HEK293 (cell line): ENCODE measurements around the gene VKORC1L1.
A peak's percentile ranks its signal among the peaks of the same experiment; 100 is the strongest.
"Not testable (repeated sequence)": the region's sequence is repeated elsewhere in the genome, so short reads cannot be mapped to it uniquely, and the experiment has no call there.

Experiments
- CTCF ChIA-PET: fragments of 350-600 bp; formaldehyde crosslinking; extraction: SDS; loops from one replicate; lab custom pipeline; 2021; ENCODE audit warnings: antibody characterized with exemption; lab: Yijun Ruan, JAX
- POLR2A ChIA-PET: fragments of 300-600 bp; formaldehyde crosslinking; extraction: SDS; loops from one replicate; lab custom pipeline; 2020; ENCODE audit warnings: antibody characterized with exemption, inconsistent platforms; lab: Yijun Ruan, JAX
- H3K27ac ChIP-seq: fragments of 200-500 bp; sonication (Bioruptor generic); 2 replicates; pipeline ENCODE4 v1.5.1; 2014; ENCODE audit warnings: low read depth, low read length, control low read depth, inconsistent platforms; ENCODE audit errors: extremely low read depth
- H3K36me3 ChIP-seq, 2 experiments: fragments of 200-500 bp in 1 of 2; sonication (Bioruptor generic) in 1 of 2; 1 replicate in 1 of 2; 2 replicates in 1 of 2; pipeline ENCODE4 v1.5.1; 2014 to 2017; ENCODE audit warnings: inconsistent platforms in 2 of 2, low read length in 2 of 2; ENCODE audit not compliant: control insufficient read depth in 2 of 2, insufficient read depth in 1 of 2
- H3K4me1 ChIP-seq: fragments of 200-500 bp; sonication (Bioruptor generic); 2 replicates; pipeline ENCODE4 v1.5.1; 2014; ENCODE audit warnings: mild to moderate bottlenecking, low read length, inconsistent platforms; ENCODE audit not compliant: control insufficient read depth, insufficient read depth
- H3K4me3 ChIP-seq: 2 replicates; pipeline ENCODE4 v1.5.1; 2011; ENCODE audit warnings: low read depth, mild to moderate bottlenecking, control low read depth, low read length, moderate library complexity
- H3K9me3 ChIP-seq: fragments of 200-500 bp; sonication (Bioruptor generic); 2 replicates; pipeline ENCODE4 v1.5.1; 2014; ENCODE audit warnings: low read depth, low read length, inconsistent platforms; ENCODE audit not compliant: control insufficient read depth, insufficient read depth
- EGR2 ChIP-seq: fragments of 450-650 bp; formaldehyde crosslinking; IDR thresholded peaks from 2 replicates; pipeline ENCODE4 v1.5.1; 2016; ENCODE audit warnings: low read depth, missing biosample characterization, missing genetic modification characterization
- ELK4 ChIP-seq: IDR thresholded peaks from 2 replicates; pipeline ENCODE4 v1.6.1; 2011; ENCODE audit warnings: mild to moderate bottlenecking, low read depth, low read length, borderline replicate concordance
- GLI4 ChIP-seq: fragments of 450-650 bp; formaldehyde crosslinking; IDR thresholded peaks from 2 replicates; pipeline ENCODE4 v1.5.1; 2016; ENCODE audit warnings: missing biosample characterization, missing genetic modification characterization
- SCRT2 ChIP-seq: fragments of 450-650 bp; formaldehyde crosslinking; IDR thresholded peaks from 2 replicates; pipeline ENCODE4 v1.5.1; 2016; ENCODE audit warnings: missing biosample characterization, missing genetic modification characterization
- TCF7L2 ChIP-seq: IDR thresholded peaks from 2 replicates; pipeline ENCODE4 v1.6.1; 2011; ENCODE audit warnings: low read depth, mild to moderate bottlenecking, inconsistent platforms, low read length, moderate library complexity, borderline replicate concordance
- ZFHX2 ChIP-seq: fragments of 450-650 bp; formaldehyde crosslinking; conservative IDR thresholded peaks from 2 replicates; pipeline ENCODE4 v1.5.1; 2016; ENCODE audit warnings: missing biosample characterization, missing genetic modification characterization
- ZNF121 ChIP-seq: fragments of 450-650 bp; formaldehyde crosslinking; IDR thresholded peaks from 2 replicates; pipeline ENCODE4 v1.5.1; 2016; ENCODE audit warnings: missing biosample characterization, missing genetic modification characterization
- ZNF23 ChIP-seq: fragments of 450-650 bp; formaldehyde crosslinking; IDR thresholded peaks from 2 replicates; pipeline ENCODE4 v1.5.1; 2016; ENCODE audit warnings: missing biosample characterization, missing genetic modification characterization, borderline replicate concordance
- ZNF239 ChIP-seq: fragments of 450-650 bp; formaldehyde crosslinking; IDR thresholded peaks from 2 replicates; pipeline ENCODE4 v1.5.1; 2016; ENCODE audit warnings: missing biosample characterization, missing genetic modification characterization
- ZNF37A ChIP-seq: fragments of 450-650 bp; IDR thresholded peaks from 2 replicates; pipeline ENCODE4 v1.5.1; 2018; ENCODE audit warnings: missing biosample characterization, missing genetic modification characterization
- ZNF558 ChIP-seq: fragments of 450-650 bp; formaldehyde crosslinking; IDR thresholded peaks from 2 replicates; pipeline ENCODE4 v1.5.1; 2016; ENCODE audit warnings: missing biosample characterization, missing genetic modification characterization
- ZNF629 ChIP-seq: fragments of 450-650 bp; formaldehyde crosslinking; IDR thresholded peaks from 2 replicates; pipeline ENCODE4 v1.5.1; 2017; ENCODE audit warnings: missing biosample characterization, missing genetic modification characterization
- ZNF645 ChIP-seq: fragments of 450-650 bp; formaldehyde crosslinking; IDR thresholded peaks from 2 replicates; pipeline ENCODE4; 2016; ENCODE audit warnings: missing biosample characterization, missing genetic modification characterization
- ZNF701 ChIP-seq: fragments of 450-650 bp; formaldehyde crosslinking; IDR thresholded peaks from 2 replicates; pipeline ENCODE4 v1.5.1; 2016; ENCODE audit warnings: missing biosample characterization, missing genetic modification characterization
- ZNF776 ChIP-seq: fragments of 450-650 bp; formaldehyde crosslinking; IDR thresholded peaks from 2 replicates; pipeline ENCODE4 v1.5.0; 2017; ENCODE audit warnings: missing biosample characterization, missing genetic modification characterization, borderline replicate concordance
- ZNF785 ChIP-seq: fragments of 450-650 bp; formaldehyde crosslinking; IDR thresholded peaks from 2 replicates; pipeline ENCODE4 v1.5.1; 2016; ENCODE audit warnings: missing biosample characterization, missing genetic modification characterization
- ZSCAN16 ChIP-seq: fragments of 450-650 bp; formaldehyde crosslinking; IDR thresholded peaks from 2 replicates; pipeline ENCODE4 v1.5.1; 2016; ENCODE audit warnings: missing biosample characterization, missing genetic modification characterization

The VKORC1L1 gene

GRCh38 chr7:65962033-65962432, 89.2 kb downstream of the VKORC1L1 start (continued):
- TF ChIP-seq ZNF645: no peak
- TF ChIP-seq ELK4: no peak
- TF ChIP-seq ZNF239 (tag by site-specific recombination): no peak

GRCh38 chr7:65964671-65965070, 91.8 kb downstream of the VKORC1L1 start:
- H3K27ac ChIP-seq, H3K4me1 ChIP-seq, H3K9me3 ChIP-seq, H3K4me3 ChIP-seq, CTCF ChIA-PET: not testable (repeated sequence)
- POLR2A ChIA-PET: interaction anchor here (1.5 kb wide), 1 partner anchor 11 kb away, joined by 3 read pairs; no protein-coding TSS in a partner anchor
- peaks cover 68 to 93% of the 10 kb centered on the region in 2 experiments for H3K36me3 ChIP-seq
- TF ChIP-seq ZNF121: peak; percentile 30; the same call in 1 of the 2 replicates

GRCh38 chr7:65966146-65966545, 93.3 kb downstream of the VKORC1L1 start:
- no peak overlapping the region for H3K4me3 ChIP-seq
- H3K27ac ChIP-seq: no peak overlapping the region
- H3K4me1 ChIP-seq: no peaks in the 10 kb centered on the region
- TF ChIP-seq ZSCAN16 (tag by site-specific recombination): no peak
- no peak for TF ChIP-seq ZNF23 (tag by site-specific recombination)
- TF ChIP-seq ZNF776 (tag by site-specific recombination): no peak
- TF ChIP-seq SCRT2 (tag by site-specific recombination): no peak
- TF ChIP-seq GLI4 (tag by site-specific recombination): no peak
- TF ChIP-seq ZNF37A (tag by site-specific recombination): no peak
- no peak for TF ChIP-seq ZNF785 (tag by site-specific recombination)
- no peak for TF ChIP-seq ZNF558 (tag by site-specific recombination)
- TF ChIP-seq ZNF701 (tag by site-specific recombination): no peak
- H3K36me3 ChIP-seq: peaks cover 65 to 91% of the 10 kb centered on the region in 2 experiments
- ChIA-PET CTCF (no interaction called here), POLR2A (interaction anchor here (1.5 kb wide), 1 partner anchor 10 kb away, joined by 3 read pairs; no protein-coding TSS in a partner anchor)
- no peaks in the 10 kb centered on the region for H3K9me3 ChIP-seq

- Histone ChIP-seq H3K36me3 (peaks cover 63 to 90% of the 10 kb centered on the region in 2 experiments), H3K9me3 (no peaks in the 10 kb centered on the region), H3K4me3 (no peak overlapping the region), H3K27ac (no peak overlapping the region), H3K4me1 (no peaks in the 10 kb centered on the region)
- peak; percentile 48 for TF ChIP-seq ZFHX2 (tag by site-specific recombination)
- no peak for TF ChIP-seq ZNF629 (tag by site-specific recombination)
- TF ChIP-seq TCF7L2: no peak
- TF ChIP-seq EGR2 (tag by site-specific recombination): peak; percentile 33; the same call in 1 of the 2 replicates
- ChIA-PET POLR2A (interaction anchor here (0.5 kb wide), 1 partner anchor 121 kb away, joined by 3 read pairs; no protein-coding TSS in a partner anchor), CTCF (no interaction called here)
Observed at GRCh38 chr7:65967361-65968155, 94.7 kb downstream of the VKORC1L1 start.
